HepG2 (cell line): Measurements from ENCODE around the gene FRMD4B.

ENCODE experiments used
- CEBPZ ChIP-seq: IDR thresholded peaks from 2 replicates; pipeline ENCODE4 v1.6.1; 2012; ENCODE audit warnings: low read length, improper control_type of control experiment
- RAD21 ChIP-seq: fragments of 450-650 bp; formaldehyde crosslinking; IDR thresholded peaks from 2 replicates; pipeline ENCODE4 v1.5.0; 2020; ENCODE audit warnings: mild to moderate bottlenecking
- TCF7 ChIP-seq: sonication (generic); IDR thresholded peaks from 2 replicates; pipeline ENCODE4 v1.6.1; 2016; ENCODE audit warnings: antibody characterized with exemption, low read depth
- ZKSCAN5 ChIP-seq: sonication (generic); formaldehyde crosslinking; IDR thresholded peaks from 2 replicates; pipeline ENCODE4 v1.5.1; 2020; ENCODE audit warnings: mild to moderate bottlenecking, missing genetic modification reagents
- ZNF792 ChIP-seq: IDR thresholded peaks from 2 replicates; pipeline ENCODE4 v1.6.1; 2016
- ZSCAN20 ChIP-seq: sonication (generic); formaldehyde crosslinking; IDR thresholded peaks from 2 replicates; pipeline ENCODE4 v1.4.0; 2020; ENCODE audit warnings: missing genetic modification reagents, mild to moderate bottlenecking, borderline replicate concordance

- TF ChIP-seq TCF7 (no peak), ZNF792 (no peak), ZSCAN20 (CRISPR knock-in tag) (no peak), CEBPZ (no peak), RAD21 (CRISPR knock-in tag) (no peak), ZKSCAN5 (CRISPR knock-in tag) (no peak)
Observed at GRCh38 chr3:69199942-69200341, 185.9 kb downstream of the FRMD4B start.
